Midbrain (tissue), 1 donor: ENCODE measurements around the gene GOLGA8N.
"Not testable (repeated sequence)": the region's sequence is repeated elsewhere in the genome, so short reads cannot be mapped to it uniquely, and the experiment has no call there.

ENCODE experiments used
- DNase-seq: peaks from one replicate; lab custom pipeline; 2025; lab: John Stamatoyannopoulos, UW

The GOLGA8N gene

GRCh38 chr15:32593151-32593550 is at the start of gene GOLGA8N:
TSS of gene GOLGA8N (plus strand) at chr15:32593456.
- not testable (repeated sequence) for DNase-seq

DNA sequence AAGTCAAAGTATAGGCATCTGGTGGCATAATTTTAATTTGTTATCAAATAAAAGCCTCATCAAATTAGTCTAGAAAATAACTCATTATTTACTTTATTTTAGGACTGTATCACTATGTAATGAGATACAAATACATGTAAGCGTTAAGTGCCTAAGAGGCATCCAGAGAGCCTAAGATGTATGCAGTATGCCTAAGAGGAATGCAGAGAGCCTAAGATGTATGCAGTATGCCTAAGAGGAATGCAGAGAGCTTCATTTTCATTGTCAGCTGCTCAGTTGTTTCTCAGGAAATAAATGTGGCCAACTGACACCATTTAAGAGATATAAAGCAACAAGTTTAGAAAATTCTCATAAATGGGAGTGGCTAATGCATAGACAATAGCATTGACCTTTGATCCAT is 49.8 kb upstream of the GOLGA8N start:
- not testable (repeated sequence) for DNase-seq

- DNase-seq: not testable (repeated sequence)
Measured at GRCh38 chr15:32545129-32545528, 48.1 kb upstream of the GOLGA8N start.

DNA sequence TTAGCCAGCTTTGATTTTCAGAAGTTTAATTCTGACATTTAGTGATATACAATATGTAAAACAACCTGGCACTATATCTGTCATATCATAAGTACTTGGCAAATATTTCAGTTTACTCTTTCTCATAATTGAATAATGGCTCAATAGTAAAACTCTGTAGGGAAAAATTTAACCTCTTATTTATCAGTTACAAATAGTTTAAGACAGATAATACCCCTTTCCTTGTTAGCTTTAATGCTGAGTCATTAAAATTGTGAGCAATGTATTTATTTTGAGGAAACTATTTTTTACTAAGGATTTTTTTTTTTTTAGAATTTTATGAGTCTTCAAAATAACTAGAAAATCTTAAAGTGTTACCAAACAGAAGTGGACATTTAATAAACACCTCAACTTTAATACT is 38.7 kb upstream of the GOLGA8N start:
- not testable (repeated sequence) for DNase-seq

DNA sequence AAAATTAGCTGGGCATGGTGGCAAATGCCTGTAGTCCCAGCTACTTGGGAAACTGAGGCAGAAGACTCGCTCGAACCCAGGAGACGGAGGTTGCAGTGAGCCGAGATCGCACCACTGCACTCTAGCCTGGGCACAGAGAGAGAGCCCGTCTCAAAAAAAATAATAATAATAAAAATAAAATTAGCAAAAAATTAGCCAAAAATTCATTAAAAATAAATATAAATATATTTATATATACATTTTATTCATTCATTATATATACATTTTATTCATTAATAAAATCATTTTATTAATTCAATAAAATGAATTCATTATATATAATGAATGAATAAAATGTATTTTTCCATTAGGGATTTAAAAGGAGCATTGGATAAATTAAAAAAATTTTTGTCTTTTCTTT is 31.1 kb upstream of the GOLGA8N start:
- not testable (repeated sequence) for DNase-seq

- DNase-seq: not testable (repeated sequence)
Measured at GRCh38 chr15:32568988-32569387, 24.3 kb upstream of the GOLGA8N start.

DNA sequence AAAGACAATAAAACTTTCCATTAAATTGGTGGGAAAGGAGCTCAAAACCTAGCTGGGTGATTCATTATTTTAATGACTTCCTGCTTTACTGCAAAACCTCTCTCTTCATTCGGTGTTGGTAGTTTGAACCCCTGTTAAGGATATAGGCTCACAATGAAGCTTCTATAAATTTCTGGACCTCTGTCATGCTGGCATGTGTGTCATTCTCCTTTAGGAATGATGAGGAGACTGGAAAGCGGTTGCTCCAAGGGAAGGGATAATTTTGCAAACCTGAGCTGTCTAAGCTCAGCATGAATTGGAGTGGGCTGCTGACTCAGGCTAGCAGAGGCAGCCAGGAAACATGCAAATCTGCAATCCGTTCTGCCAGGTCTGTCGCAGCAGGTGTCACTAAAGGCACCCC is 14.8 kb upstream of the GOLGA8N start:
- DNase-seq: not testable (repeated sequence)

DNA sequence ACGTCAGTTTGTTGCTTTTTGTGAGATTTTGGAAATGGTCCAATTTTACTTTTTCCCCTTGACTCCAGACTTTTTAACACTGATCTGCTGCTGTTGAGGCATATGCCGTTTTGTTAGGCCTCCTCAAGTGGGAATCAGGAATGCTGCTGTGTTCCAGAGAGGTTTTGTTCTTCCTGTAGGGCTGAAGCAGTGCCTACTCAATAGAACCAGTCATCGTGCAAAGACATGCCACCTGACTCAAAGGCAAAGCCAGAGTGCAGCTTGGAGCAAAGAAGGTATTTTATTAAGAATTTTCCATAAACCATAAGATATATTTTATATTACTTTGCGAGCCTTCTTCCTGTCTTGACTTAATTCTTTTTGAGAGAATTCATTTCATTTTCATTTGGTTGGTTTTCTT is 7.4 kb upstream of the GOLGA8N start:
- not testable (repeated sequence) for DNase-seq

GRCh38 chr15:32609518-32609917 is 16.3 kb downstream of the GOLGA8N start:
- DNase-seq: not testable (repeated sequence)

- DNase-seq: not testable (repeated sequence)
Measured at GRCh38 chr15:32610719-32611118, 17.5 kb downstream of the GOLGA8N start.

DNA sequence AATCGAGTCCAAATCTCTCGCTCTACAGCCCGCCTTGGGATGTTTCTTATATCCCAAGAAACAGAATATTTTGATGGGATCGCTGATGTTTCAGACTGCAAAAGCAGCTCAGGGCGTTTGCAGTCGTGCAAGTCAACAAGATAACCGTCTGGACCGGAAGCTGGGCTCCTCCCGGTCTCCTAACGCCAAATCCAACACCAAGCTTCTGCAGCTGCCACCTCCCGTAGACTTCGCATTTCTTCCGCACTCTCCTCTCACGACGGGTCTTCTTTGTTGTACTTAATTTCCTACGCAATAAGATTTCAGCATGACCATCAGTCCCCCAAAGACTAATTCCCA is 21.4 kb downstream of the GOLGA8N start:
- DNase-seq: not testable (repeated sequence)

DNA sequence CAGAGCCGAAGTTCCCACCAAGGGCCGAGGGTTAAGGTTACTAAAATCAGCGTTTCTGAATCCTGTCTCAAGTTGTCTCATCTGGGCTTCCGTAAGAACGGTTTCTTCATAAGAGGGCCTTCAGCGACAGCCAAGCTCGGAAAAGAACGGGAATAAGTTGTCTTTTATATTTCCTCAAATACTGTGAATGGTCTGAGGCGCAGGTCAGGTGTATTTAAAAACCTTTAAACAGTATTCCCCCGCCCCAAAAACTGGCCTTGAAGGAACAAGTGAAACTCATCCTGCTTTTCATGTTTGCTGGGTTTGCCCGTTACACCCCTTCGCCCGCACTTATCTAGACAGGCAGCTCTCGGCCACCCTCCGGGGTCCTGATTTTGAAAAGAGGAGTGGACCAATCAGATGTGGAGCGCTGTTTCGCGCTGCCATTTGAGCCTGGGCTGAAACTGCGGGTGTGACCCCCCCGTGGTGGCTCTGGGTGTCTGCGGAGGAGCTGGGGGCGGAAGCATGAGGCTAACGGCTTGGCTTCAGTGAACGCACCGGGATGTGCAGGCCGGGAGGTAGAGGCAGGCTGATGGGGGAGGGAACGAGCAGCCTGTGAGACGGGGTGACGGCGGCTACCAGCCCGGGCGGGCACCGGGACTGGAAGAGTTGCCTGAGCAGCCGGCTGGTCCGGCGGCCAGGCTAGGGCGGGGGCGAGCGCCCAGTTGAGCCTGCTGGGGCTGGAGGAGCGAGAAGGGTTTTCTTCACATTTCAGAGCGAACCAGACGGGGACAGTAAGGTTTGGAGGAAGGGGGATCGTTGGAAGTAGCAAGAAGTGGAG is 22.0 kb downstream of the GOLGA8N start, which contains the start of gene ARHGAP11A:
Gene ARHGAP11A, plus strand, starts transcription at position 454 of the 820 bp plus-strand sequence. CDS start 708 bp downstream, outside the sequence.
- DNase-seq: not testable (repeated sequence)

GRCh38 chr15:32615871-32616426 is 22.7 kb downstream of the GOLGA8N start:
- DNase-seq: not testable (repeated sequence)

GRCh38 chr15:32636410-32636809 is 43.2 kb downstream of the GOLGA8N start:
- DNase-seq: no peak

- DNase-seq: no peak
Measured at GRCh38 chr15:32636908-32637567, 43.8 kb downstream of the GOLGA8N start.

- no peak for DNase-seq
Measured at GRCh38 chr15:32637704-32638103, 44.4 kb downstream of the GOLGA8N start.

GRCh38 chr15:32641517-32642059 is 48.3 kb downstream of the GOLGA8N start, which contains the start of gene SCG5:
TSS of gene SCG5 (plus strand) at chr15:32641710. CDS start at chr15:32643593, 1,883 bp downstream.
- DNase-seq: peak; percentile 74

GRCh38 chr15:32642667-32643435 is 49.6 kb downstream of the GOLGA8N start:
- no peak for DNase-seq

- no peak for DNase-seq
Measured at GRCh38 chr15:32643907-32644445, 50.7 kb downstream of the GOLGA8N start.

DNA sequence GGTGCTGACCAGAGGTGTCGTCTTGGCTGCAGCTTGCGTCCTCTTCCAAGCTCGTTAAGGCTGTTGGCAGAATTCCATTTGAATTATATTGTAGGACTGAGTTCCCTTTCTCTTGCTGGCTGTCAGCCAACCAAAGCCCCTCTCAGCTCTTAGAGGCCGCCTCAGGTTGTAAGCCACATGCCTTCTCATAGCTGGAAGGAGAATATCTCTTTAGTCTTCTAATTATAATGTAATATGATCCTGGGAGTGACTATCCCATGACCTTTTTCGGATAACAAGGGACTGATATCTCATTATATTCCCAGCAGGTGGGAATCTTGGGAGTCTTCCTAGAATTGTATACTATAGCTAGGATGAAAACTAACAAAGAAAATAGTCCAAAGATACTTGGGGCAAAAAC is 53.0 kb downstream of the GOLGA8N start:
- DNase-seq: no peak

DNA sequence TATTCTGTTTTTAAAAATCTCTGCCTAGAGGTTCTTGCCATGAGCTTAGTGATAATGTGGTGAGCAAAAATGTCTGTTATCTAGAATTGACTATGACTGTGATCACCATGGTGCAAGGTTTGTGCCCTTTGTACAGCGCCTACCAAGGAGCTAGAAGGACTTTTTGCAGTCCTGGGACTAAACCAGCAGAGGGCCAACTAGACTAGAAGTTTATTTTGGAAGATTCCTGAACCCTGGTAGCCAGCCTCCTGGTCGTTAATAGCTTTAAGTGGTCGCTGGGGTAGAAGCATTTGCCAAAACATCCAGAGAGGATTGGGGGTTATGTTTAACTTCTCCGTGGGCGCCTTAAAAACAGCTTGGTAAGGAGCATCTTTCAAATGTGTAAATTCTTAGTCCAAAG is 56.1 kb downstream of the GOLGA8N start:
- DNase-seq: no peak
